HUES64 (cell line): ENCODE data around the gene CORIN.

ENCODE experiments used
- H3K27ac ChIP-seq: 2 replicates; pipeline ENCODE4 v1.7.0; 2013; ENCODE audit warnings: low read depth, low read length, inconsistent platforms
- H3K27me3 ChIP-seq: 2 replicates; pipeline ENCODE4 v1.6.1; 2013; ENCODE audit warnings: mild to moderate bottlenecking, low read length; ENCODE audit not compliant: insufficient read depth
- H3K36me3 ChIP-seq: 2 replicates; pipeline ENCODE4 v1.6.1; 2013; ENCODE audit warnings: mild to moderate bottlenecking, low read length; ENCODE audit not compliant: insufficient read depth
- H3K4me1 ChIP-seq: 2 replicates; pipeline ENCODE4 v1.6.1; 2013; ENCODE audit warnings: mild to moderate bottlenecking, low read length, moderate library complexity; ENCODE audit not compliant: insufficient read depth
- H3K4me3 ChIP-seq: 2 replicates; pipeline ENCODE4 v1.5.1; 2013; ENCODE audit warnings: mild to moderate bottlenecking, low read length, moderate library complexity
- H3K9ac ChIP-seq: 2 replicates; pipeline ENCODE4 v1.6.1; 2013; ENCODE audit warnings: mild to moderate bottlenecking, low read depth, low read length
- H3K9me3 ChIP-seq: 2 replicates; pipeline ENCODE4 v1.6.1; 2013; ENCODE audit warnings: low read depth, low read length; ENCODE audit not compliant: insufficient read depth
- WGBS: fragments of 150-250, 120-280 bp; methylation state at CpG from one replicate; pipeline ENCODE4 v1.1.7; 2013; ENCODE audit warnings: missing lambda C conversion rate; 5-methylcytosine and 5-hydroxymethylcytosine counted together

Gene CORIN

DNA sequence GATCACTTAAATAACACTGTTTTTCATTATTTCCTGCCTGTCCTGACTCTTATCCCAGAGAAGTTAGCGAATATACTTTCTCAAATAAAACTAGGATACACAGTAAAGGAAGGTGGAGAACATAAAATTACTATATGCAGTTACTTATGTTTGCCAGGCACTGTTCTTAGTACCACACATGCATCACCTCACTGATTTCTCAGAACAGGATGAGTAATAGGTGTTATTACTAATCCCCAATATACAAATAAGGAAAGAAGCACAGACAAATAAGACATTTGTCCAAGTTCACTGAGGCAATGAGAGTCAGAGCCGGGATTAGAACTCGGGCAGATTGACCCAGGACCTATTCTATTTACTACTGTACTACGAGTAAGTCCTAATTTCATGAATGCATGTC is 91.7 kb downstream of the CORIN start:
- H3K27ac ChIP-seq = no peak overlapping the region
- H3K4me1 ChIP-seq = peaks cover 8% of the 10 kb centered on the region
- H3K27me3 ChIP-seq = no peaks in the 10 kb centered on the region
- no peak overlapping the region for H3K4me3 ChIP-seq
- H3K9ac ChIP-seq = no peak overlapping the region
- H3K9me3 ChIP-seq = no peaks in the 10 kb centered on the region
- H3K36me3 ChIP-seq = no peaks in the 10 kb centered on the region
- 97% methylated on average over 3 of the region's 4 CpGs for whole genome bisulfite sequencing

DNA sequence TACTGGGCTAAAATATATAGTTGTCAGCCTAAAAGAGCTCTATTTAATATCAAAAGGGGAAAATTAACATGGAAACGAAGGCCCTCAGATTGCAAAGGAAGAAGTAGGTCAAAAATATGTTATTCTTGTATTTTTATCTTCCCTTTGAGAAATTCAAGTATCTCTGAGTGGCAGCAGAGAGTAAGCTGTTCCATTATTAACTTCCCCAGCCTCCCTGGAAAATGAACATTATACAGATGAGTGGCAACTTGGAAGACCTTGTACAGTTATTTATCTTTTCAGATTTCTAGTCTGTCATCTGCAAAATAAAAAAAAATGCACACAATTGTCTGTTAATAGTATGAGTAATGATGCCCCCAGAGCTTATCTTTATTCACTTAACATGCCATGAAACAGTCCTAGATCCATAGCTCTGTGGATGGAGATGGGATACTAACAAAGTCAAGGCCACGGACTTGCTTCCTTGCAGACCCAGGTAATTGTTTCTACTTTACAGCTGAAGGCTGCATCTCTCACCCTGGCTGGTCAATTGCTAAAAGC is 93.0 kb downstream of the CORIN start:
- Histone ChIP-seq H3K4me1 (peaks cover 8% of the 10 kb centered on the region), H3K9me3 (peaks cover 5% of the 10 kb centered on the region), H3K4me3 (no peak overlapping the region), H3K27me3 (no peaks in the 10 kb centered on the region), H3K36me3 (no peaks in the 10 kb centered on the region), H3K9ac (no peak overlapping the region), H3K27ac (no peak overlapping the region)
- 90% methylated on average over 2 of the region's 2 CpGs for WGBS

DNA sequence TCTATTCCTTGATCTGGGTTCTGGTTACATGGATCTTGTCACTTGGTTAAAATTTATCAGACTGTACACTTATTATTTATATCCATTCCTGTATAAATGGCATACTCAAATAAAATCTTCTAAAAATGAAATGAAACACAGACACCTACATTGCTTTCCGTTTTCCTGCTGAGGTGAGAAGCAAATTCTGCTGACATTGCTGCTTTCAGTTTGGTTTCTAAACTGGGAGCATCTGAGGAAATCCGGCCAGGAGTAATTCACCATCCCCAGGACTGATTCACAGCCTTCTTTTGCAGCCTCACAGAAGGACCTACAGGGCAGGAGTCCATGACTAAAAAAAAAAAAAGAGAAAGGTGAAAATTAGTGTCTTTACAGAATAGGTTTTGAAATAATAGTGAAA is 93.6 kb downstream of the CORIN start:
- Histone ChIP-seq H3K9me3 (peaks cover 9% of the 10 kb centered on the region), H3K27me3 (no peaks in the 10 kb centered on the region), H3K36me3 (no peaks in the 10 kb centered on the region), H3K27ac (no peak overlapping the region), H3K4me3 (no peak overlapping the region), H3K9ac (no peak overlapping the region), H3K4me1 (peaks cover 8% of the 10 kb centered on the region)
- 90% methylated on average over 2 of the region's 2 CpGs for WGBS

- Histone ChIP-seq H3K9me3 (peaks cover 9% of the 10 kb centered on the region), H3K9ac (no peak overlapping the region), H3K4me1 (no peaks in the 10 kb centered on the region), H3K4me3 (no peak overlapping the region), H3K36me3 (no peaks in the 10 kb centered on the region), H3K27ac (no peak overlapping the region), H3K27me3 (no peaks in the 10 kb centered on the region)
These were observed 96.7 kb downstream of the CORIN start for GRCh38 chr4:47741200-47741599.

GRCh38 chr4:47737326-47737725 is 100.5 kb downstream of the CORIN start:
- WGBS = 97% methylated on average over 1 of the region's 1 CpG
- Histone ChIP-seq H3K4me3 (no peak overlapping the region), H3K9ac (no peak overlapping the region), H3K36me3 (no peaks in the 10 kb centered on the region), H3K27ac (no peak overlapping the region), H3K4me1 (no peaks in the 10 kb centered on the region), H3K9me3 (peaks cover 9% of the 10 kb centered on the region), H3K27me3 (no peaks in the 10 kb centered on the region)

GRCh38 chr4:47736555-47736954 is 101.3 kb downstream of the CORIN start:
- Histone ChIP-seq H3K27me3 (no peaks in the 10 kb centered on the region), H3K9ac (no peak overlapping the region), H3K27ac (no peak overlapping the region), H3K9me3 (peaks cover 9% of the 10 kb centered on the region), H3K4me3 (no peak overlapping the region), H3K36me3 (no peaks in the 10 kb centered on the region), H3K4me1 (no peaks in the 10 kb centered on the region)
- 92% methylated on average over 2 of the region's 2 CpGs for WGBS

DNA sequence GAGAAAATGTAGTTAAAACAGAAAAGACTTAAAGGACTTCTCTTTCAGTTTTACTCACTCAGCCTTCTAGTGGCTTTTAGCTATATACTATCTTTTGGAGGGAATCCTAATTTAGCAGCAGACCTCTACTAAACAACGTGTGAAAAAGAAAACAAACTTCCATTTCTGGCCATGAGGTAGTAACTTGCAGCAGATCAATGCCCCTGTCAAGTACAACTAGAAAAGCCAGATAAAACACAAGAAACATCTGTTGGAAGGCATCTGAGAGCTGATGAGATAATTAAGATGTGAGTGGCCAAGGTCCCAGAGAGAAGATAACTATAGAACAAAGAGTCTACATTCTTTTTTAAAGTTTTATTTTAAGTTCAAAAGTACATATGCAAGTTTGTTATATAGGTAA is 101.7 kb downstream of the CORIN start:
- Histone ChIP-seq H3K4me1 (no peaks in the 10 kb centered on the region), H3K9ac (no peak overlapping the region), H3K36me3 (no peaks in the 10 kb centered on the region), H3K27me3 (no peaks in the 10 kb centered on the region), H3K27ac (no peak overlapping the region), H3K4me3 (no peak overlapping the region), H3K9me3 (peaks cover 9% of the 10 kb centered on the region)
- 86% methylated on average over 1 of the region's 1 CpG for WGBS

DNA sequence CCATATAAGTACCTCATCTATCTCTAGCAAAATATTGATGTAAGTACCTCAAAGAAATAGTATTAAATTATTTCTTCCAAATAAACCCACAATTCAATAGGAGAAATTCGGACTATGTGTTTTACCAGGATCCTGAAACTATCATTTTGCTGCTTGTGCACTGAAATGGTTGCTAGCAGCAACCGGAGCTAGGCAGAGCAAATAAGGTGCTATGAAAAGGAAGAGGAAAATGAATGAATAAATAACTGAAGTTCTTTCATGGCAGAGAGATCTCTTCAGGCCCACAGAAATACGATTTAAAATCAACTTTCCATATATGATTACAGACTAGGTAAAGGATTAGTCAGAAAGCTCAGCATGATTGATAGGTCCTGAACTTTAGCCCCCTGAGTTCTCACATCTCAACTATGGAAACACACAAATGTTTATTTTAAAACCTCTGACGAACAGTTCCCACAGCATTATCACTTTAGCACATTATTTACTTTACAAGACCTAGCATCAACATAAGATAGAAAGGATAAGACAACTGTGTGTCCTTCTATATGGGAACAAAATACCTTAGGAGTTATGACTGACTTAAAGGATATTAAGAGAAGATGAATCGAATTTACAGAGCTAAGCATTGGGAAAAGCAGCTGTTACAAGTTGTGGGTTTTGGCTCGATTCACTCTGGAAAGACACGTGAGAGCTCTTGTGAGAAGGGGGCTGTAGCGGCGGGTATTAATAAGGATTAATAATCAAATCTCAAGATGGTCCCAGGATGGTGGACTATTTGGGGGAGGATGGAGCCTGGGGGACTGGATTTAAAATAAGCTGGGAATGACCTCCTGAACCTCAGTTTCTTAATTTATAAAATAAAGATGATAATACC is 104.3 kb downstream of the CORIN start:
- Histone ChIP-seq H3K4me1 (no peaks in the 10 kb centered on the region), H3K4me3 (no peak overlapping the region), H3K9ac (no peak overlapping the region), H3K36me3 (no peaks in the 10 kb centered on the region), H3K27ac (no peak overlapping the region), H3K9me3 (no peaks in the 10 kb centered on the region), H3K27me3 (no peaks in the 10 kb centered on the region)
- WGBS = 86% methylated on average over 9 of the region's 9 CpGs

GRCh38 chr4:47731182-47731581 is 106.7 kb downstream of the CORIN start:
- Histone ChIP-seq H3K4me1 (no peaks in the 10 kb centered on the region), H3K36me3 (no peaks in the 10 kb centered on the region), H3K9ac (no peak overlapping the region), H3K27ac (no peak overlapping the region), H3K27me3 (no peaks in the 10 kb centered on the region), H3K9me3 (no peaks in the 10 kb centered on the region), H3K4me3 (no peak overlapping the region)
- 95% methylated on average over 3 of the region's 3 CpGs for WGBS

DNA sequence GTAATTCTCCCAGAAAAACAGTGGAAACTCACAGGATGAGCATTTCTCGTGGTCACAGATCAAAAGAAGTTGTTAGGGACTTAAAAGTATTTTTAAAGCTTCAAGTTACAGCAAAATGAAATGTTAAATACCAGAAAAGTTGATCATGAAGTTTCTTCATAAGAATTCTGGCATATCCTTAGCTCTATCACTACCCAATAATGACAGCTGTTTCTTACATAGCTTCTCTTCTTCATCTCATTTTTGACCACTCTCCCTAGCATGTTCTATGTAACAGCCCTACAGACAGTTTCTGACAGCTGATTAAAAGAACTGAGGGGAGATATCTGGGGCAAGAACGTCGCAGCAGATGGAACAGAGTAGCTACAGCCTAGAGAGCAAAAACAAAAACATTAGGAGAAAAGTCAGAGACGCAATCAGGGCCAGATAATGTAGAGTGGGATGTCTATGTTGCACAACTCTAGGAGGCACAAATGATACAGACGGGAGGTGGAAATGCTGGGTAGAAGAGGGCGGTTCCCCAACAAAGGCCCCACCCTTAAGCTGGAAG is 108.7 kb downstream of the CORIN start:
- Histone ChIP-seq H3K9me3 (no peaks in the 10 kb centered on the region), H3K9ac (no peak overlapping the region), H3K4me1 (no peaks in the 10 kb centered on the region), H3K27ac (no peak overlapping the region), H3K27me3 (no peaks in the 10 kb centered on the region), H3K36me3 (no peaks in the 10 kb centered on the region), H3K4me3 (no peak overlapping the region)
- 89% methylated on average over 6 of the region's 6 CpGs for WGBS

DNA sequence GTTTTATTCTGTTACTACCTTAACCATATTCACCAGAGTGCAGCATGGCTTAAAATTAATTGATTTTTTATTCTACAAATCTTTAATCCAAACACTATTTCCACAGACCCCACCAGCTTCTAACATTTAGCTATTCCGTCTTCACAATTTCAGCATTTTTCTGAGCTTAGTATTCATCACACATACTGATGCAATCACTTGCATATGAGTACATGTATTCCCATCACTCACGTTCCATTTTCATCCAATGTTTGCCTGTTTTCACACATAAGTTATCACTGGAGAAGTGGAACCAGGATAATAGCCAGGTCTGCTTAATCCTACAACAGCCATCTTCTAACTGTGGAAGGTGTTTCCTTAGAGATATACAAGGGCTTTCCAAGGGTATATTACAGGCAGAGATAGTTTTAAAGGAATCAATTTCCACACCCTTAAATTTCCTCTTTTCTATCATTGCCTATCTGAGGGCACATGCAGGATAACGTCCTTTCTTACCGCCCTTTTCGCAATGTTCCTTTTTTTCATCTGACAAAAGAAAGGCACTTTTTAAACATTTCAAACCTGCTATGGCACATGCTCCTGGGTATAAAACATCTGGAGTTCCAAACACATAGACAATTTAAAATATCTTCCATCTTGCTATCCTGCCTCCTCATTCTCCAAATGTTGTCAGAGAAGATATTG is 115.8 kb downstream of the CORIN start:
- 91% methylated on average over 5 of the region's 5 CpGs for WGBS
- Histone ChIP-seq H3K9ac (no peak overlapping the region), H3K4me3 (no peak overlapping the region), H3K4me1 (peaks cover 12% of the 10 kb centered on the region), H3K36me3 (no peaks in the 10 kb centered on the region), H3K27me3 (no peaks in the 10 kb centered on the region), H3K9me3 (no peaks in the 10 kb centered on the region), H3K27ac (no peak overlapping the region)
